GM19099 (cell line): ENCODE data around the gene INPP5A.

Source experiments
- POLR2A ChIP-seq: IDR thresholded peaks from 3 replicates; pipeline ENCODE4 v1.6.1; 2011; ENCODE audit warnings: low read depth; ENCODE audit not compliant: insufficient read length; ENCODE audit errors: extremely low read depth

The INPP5A gene

GRCh38 chr10:132725202-132725601, 187.6 kb downstream of the INPP5A start:
- no peak for TF ChIP-seq POLR2A

- no peak for TF ChIP-seq POLR2A
These were observed 188.6 kb downstream of the INPP5A start for GRCh38 chr10:132726194-132726593.

GRCh38 chr10:132726951-132727350, 189.4 kb downstream of the INPP5A start:
- TF ChIP-seq POLR2A: no peak

GRCh38 chr10:132727411-132727810, 189.8 kb downstream of the INPP5A start:
- TF ChIP-seq POLR2A: no peak

- TF ChIP-seq POLR2A: no peak
These were observed 190.7 kb downstream of the INPP5A start for GRCh38 chr10:132728321-132728720.

- no peak for TF ChIP-seq POLR2A
These were observed 191.2 kb downstream of the INPP5A start for GRCh38 chr10:132728741-132729140.

GRCh38 chr10:132729810-132730572, 192.4 kb downstream of the INPP5A start:
- no peak for TF ChIP-seq POLR2A

- no peak for TF ChIP-seq POLR2A
These were observed 193.0 kb downstream of the INPP5A start for GRCh38 chr10:132730573-132730953.

- no peak for TF ChIP-seq POLR2A
These were observed 194.9 kb downstream of the INPP5A start for GRCh38 chr10:132732518-132732917.

GRCh38 chr10:132733926-132734325, 196.3 kb downstream of the INPP5A start:
- no peak for TF ChIP-seq POLR2A

GRCh38 chr10:132735341-132735775, 197.8 kb downstream of the INPP5A start:
- no peak for TF ChIP-seq POLR2A

- no peak for TF ChIP-seq POLR2A
These were observed 198.4 kb downstream of the INPP5A start for GRCh38 chr10:132735923-132736391.

- TF ChIP-seq POLR2A: no peak
These were observed 199.9 kb downstream of the INPP5A start for GRCh38 chr10:132737390-132738048.

- no peak for TF ChIP-seq POLR2A
These were observed 201.1 kb downstream of the INPP5A start for GRCh38 chr10:132738454-132739224.

GRCh38 chr10:132739225-132739613, 201.6 kb downstream of the INPP5A start:
- TF ChIP-seq POLR2A: no peak
